Common myeloid progenitor, CD34-positive (primary cell): Measurements from ENCODE around the gene DMGDH.

Source experiments
- CTCF ChIA-PET: fragments of 350-600 bp; sonication (Branson Sonifier 250); formaldehyde crosslinking; loops from one replicate; lab custom pipeline; 2021; ENCODE audit warnings: antibody characterized with exemption; lab: Charles Lee
- POLR2A ChIA-PET: fragments of 350-600 bp; sonication (Branson Sonifier 250); formaldehyde crosslinking; loops from one replicate; lab custom pipeline; 2021; ENCODE audit warnings: antibody characterized with exemption; lab: Charles Lee
- DNase-seq, 3 donors: peaks; one replicate each; pipeline versions ENCODE4 v3.0.0 to v3.0.0-alpha.2; 2013
- H3K27ac ChIP-seq, 2 experiments: 1 replicate in 1 of 2; 2 replicates in 1 of 2; pipeline ENCODE4 v1.7.0; 2013; ENCODE audit warnings: inconsistent platforms in 2 of 2, low read length in 2 of 2, mild to moderate bottlenecking in 2 of 2, low read depth in 1 of 2, moderate library complexity in 1 of 2; ENCODE audit not compliant: severe bottlenecking in 2 of 2, insufficient read depth in 1 of 2, poor library complexity in 1 of 2
- H3K27me3 ChIP-seq, 5 experiments: replicated peaks in 2 of 5; 1 replicate in 3 of 5; 2 replicates in 2 of 5; pipeline versions ENCODE4 v1.6.1 to v1.7.0; 2013; ENCODE audit warnings: low read length in 4 of 5, mild to moderate bottlenecking in 2 of 5, moderate library complexity in 2 of 5, inconsistent platforms in 1 of 5; ENCODE audit not compliant: insufficient read depth in 5 of 5, control insufficient read depth in 4 of 5
- H3K36me3 ChIP-seq, 4 experiments: 1 replicate in 2 of 4; 2 replicates in 2 of 4; pipeline versions ENCODE4 v1.6.1 to v1.7.0; 2013; ENCODE audit warnings: low read length in 3 of 4, control low read depth in 1 of 4, mild to moderate bottlenecking in 1 of 4; ENCODE audit not compliant: control insufficient read depth in 4 of 4, insufficient read depth in 4 of 4
- H3K4me1 ChIP-seq, 4 experiments: 1 replicate in 3 of 4; 2 replicates in 1 of 4; pipeline versions ENCODE4 v1.6.1 to v1.7.1; 2013; ENCODE audit warnings: low read length in 3 of 4, mild to moderate bottlenecking in 3 of 4, control low read depth in 1 of 4, inconsistent platforms in 1 of 4, moderate library complexity in 1 of 4; ENCODE audit not compliant: control insufficient read depth in 4 of 4, insufficient read depth in 4 of 4; ENCODE audit errors: control extremely low read depth in 1 of 4
- H3K4me3 ChIP-seq, 7 experiments: 1 replicate in 4 of 7; 2 replicates in 3 of 7; pipeline versions ENCODE4 v1.5.1 to v1.7.0; 2013; ENCODE audit warnings: mild to moderate bottlenecking in 7 of 7, low read length in 6 of 7, moderate library complexity in 6 of 7, inconsistent platforms in 2 of 7, low read depth in 2 of 7, control low read depth in 1 of 7; ENCODE audit not compliant: insufficient read depth in 4 of 7, control insufficient read depth in 1 of 7; ENCODE audit errors: extremely low read depth in 1 of 7
- H3K9me3 ChIP-seq, 5 experiments: 1 replicate in 4 of 5; 2 replicates in 1 of 5; pipeline versions ENCODE4 v1.6.1 to v1.7.1; 2013; ENCODE audit warnings: low read length in 4 of 5, mild to moderate bottlenecking in 2 of 5, inconsistent platforms in 1 of 5, low read depth in 1 of 5, moderate library complexity in 1 of 5; ENCODE audit not compliant: control insufficient read depth in 4 of 5, insufficient read depth in 2 of 5; ENCODE audit errors: control extremely low read depth in 1 of 5
- WGBS: methylation state at CpG from one replicate; pipeline ENCODE4 v1.1.5; 2013; ENCODE audit not compliant: insufficient coverage; 5-methylcytosine and 5-hydroxymethylcytosine counted together

Gene DMGDH

GRCh38 chr5:79048437-79048836 lies 21.0 kb downstream of the DMGDH start:
- peaks cover 0 to 11% (median 0%) of the 10 kb centered on the region in 5 experiments for H3K9me3 ChIP-seq
- DNase-seq = no peak
- ChIA-PET CTCF (interaction anchor here (0.6 kb wide), 1 partner anchor 1442 kb away, joined by 3 read pairs; no protein-coding TSS in a partner anchor), POLR2A (no interaction called here)
- no peaks in the 10 kb centered on the region for H3K36me3 ChIP-seq
- H3K27ac ChIP-seq = no peak overlapping the region
- no peaks in the 10 kb centered on the region for H3K27me3 ChIP-seq
- H3K4me3 ChIP-seq = no peak overlapping the region
- H3K4me1 ChIP-seq = no peaks in the 10 kb centered on the region

- Histone ChIP-seq H3K36me3 (no peaks in the 10 kb centered on the region), H3K4me1 (no peaks in the 10 kb centered on the region), H3K27me3 (no peaks in the 10 kb centered on the region), H3K9me3 (peaks cover 0 to 8% (median 0%) of the 10 kb centered on the region in 5 experiments), H3K4me3 (no peak overlapping the region), H3K27ac (no peak overlapping the region)
- CTCF ChIA-PET = interaction anchor here (0.8 kb wide), 1 partner anchor 19 kb away, joined by 3 read pairs; no protein-coding TSS in a partner anchor
- WGBS = 100% methylated on average over 2 of the region's 3 CpGs
- no peak for DNase-seq
- POLR2A ChIA-PET = no interaction called here
These were observed 22.3 kb downstream of the DMGDH start for GRCh38 chr5:79047199-79047598.

GRCh38 chr5:79042188-79042587 lies 27.3 kb downstream of the DMGDH start:
- ChIA-PET CTCF (interaction anchor here (1.2 to 1.4 kb wide), 2 partner anchors 21 to 91 kb away, joined by 3 to 5 read pairs; no protein-coding TSS in a partner anchor), POLR2A (no interaction called here)
- H3K36me3 ChIP-seq = no peaks in the 10 kb centered on the region
- no peak for DNase-seq
- H3K4me1 ChIP-seq = no peaks in the 10 kb centered on the region
- H3K9me3 ChIP-seq = no peaks in the 10 kb centered on the region
- no peak overlapping the region for H3K4me3 ChIP-seq
- 91% methylated on average over 3 of the region's 3 CpGs for WGBS
- no peak overlapping the region for H3K27ac ChIP-seq
- H3K27me3 ChIP-seq = no peaks in the 10 kb centered on the region

DNA sequence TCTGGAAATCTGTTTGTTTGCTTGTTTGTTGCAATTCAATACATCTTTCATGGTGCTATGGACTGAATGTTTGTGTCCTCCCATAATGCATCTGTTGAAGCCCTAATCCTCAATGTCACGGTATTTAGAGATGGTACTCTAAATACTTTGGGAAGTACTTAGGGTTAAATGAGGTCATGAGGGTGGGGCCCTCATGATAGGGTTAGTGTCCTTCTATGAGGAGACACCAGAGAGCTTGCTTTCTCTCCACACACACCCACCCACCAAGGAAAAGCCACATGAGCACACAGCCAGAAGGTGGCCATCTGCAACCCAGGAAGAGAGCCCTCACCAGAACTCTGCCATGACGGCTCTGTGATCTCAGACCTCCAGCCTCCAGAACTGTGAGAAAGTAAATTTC lies 32.7 kb downstream of the DMGDH start:
- no peaks in the 10 kb centered on the region for H3K36me3 ChIP-seq
- H3K9me3 ChIP-seq = no peaks in the 10 kb centered on the region
- no peak for DNase-seq
- no peaks in the 10 kb centered on the region for H3K4me1 ChIP-seq
- WGBS = no CpG with 5 or more reads among the region's 2 CpGs
- no peak overlapping the region for H3K27ac ChIP-seq
- ChIA-PET POLR2A (no interaction called here), CTCF (interaction anchor here (3.1 kb wide), 1 partner anchor 15 kb away, joined by 14 read pairs; no protein-coding TSS in a partner anchor)
- H3K4me3 ChIP-seq = no peak overlapping the region
- H3K27me3 ChIP-seq = no peaks in the 10 kb centered on the region

GRCh38 chr5:79035237-79035636 lies 34.2 kb downstream of the DMGDH start:
- H3K4me1 ChIP-seq = no peaks in the 10 kb centered on the region
- POLR2A ChIA-PET = no interaction called here
- 100% methylated on average over 2 of the region's 3 CpGs for WGBS

GRCh38 chr5:79032782-79033181 lies 36.7 kb downstream of the DMGDH start:
- Histone ChIP-seq H3K27me3 (no peaks in the 10 kb centered on the region), H3K27ac (no peak overlapping the region), H3K4me3 (no peak overlapping the region), H3K4me1 (no peaks in the 10 kb centered on the region), H3K36me3 (no peaks in the 10 kb centered on the region), H3K9me3 (no peaks in the 10 kb centered on the region)
- WGBS = 95% methylated on average over 4 of the region's 5 CpGs
- POLR2A ChIA-PET = no interaction called here
- CTCF ChIA-PET = interaction anchor here (1.6 to 1.9 kb wide), 2 partner anchors 8 to 100 kb away, joined by 4 to 10 read pairs; no protein-coding TSS in a partner anchor
- DNase-seq = no peak

More at GRCh38 chr5:79035237-79035636, 34.2 kb downstream of the DMGDH start:
- Histone ChIP-seq H3K27ac (no peak overlapping the region), H3K36me3 (no peaks in the 10 kb centered on the region), H3K4me3 (no peak overlapping the region), H3K27me3 (no peaks in the 10 kb centered on the region), H3K9me3 (no peaks in the 10 kb centered on the region)
- CTCF ChIA-PET = interaction anchor here (0.8 to 3.1 kb wide), 2 partner anchors 14 to 98 kb away, joined by 3 to 14 read pairs; no protein-coding TSS in a partner anchor
- DNase-seq = no peak

DNA sequence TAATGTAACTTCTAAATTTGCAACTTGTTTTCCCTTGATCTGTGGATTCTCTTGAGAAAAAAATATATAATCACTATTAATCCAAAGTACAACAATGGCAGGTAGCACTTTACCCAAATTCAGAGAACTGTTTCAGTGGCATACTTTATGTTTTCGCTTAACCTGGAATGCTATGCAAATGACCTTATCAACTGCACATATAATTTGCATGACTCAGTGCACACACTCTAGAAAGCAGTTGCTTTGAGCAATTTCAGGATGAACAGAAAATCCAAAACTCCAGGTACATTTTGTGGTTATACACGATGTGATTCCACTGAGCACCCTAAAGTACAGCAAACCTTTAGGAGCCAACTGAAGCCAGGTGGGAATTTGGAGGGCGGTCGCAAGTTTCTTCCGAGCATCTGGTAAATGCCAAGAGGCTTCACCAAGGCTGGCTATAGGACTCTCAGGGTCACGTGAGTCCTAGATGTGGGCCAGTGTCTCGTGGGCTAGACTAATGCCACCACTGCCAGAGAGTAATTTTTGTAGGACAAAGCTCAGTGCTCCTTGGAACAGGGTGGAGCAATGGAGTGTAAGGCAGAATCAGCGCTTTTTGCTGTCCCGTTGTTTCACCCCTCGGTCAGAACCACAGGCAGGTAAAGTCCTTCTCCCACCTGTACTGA lies 37.3 kb downstream of the DMGDH start:
- CTCF ChIA-PET = no interaction called here
- 96% methylated on average over 10 of the region's 10 CpGs for WGBS
- no peaks in the 10 kb centered on the region for H3K4me1 ChIP-seq

More for the DNA sequence above, 37.3 kb downstream of the DMGDH start:
- POLR2A ChIA-PET = no interaction called here
- H3K4me3 ChIP-seq = no peak overlapping the region
- no peaks in the 10 kb centered on the region for H3K27me3 ChIP-seq
- no peak for DNase-seq
- H3K36me3 ChIP-seq = no peaks in the 10 kb centered on the region
- no peaks in the 10 kb centered on the region for H3K9me3 ChIP-seq
- no peak overlapping the region for H3K27ac ChIP-seq
